EH (cell line): ENCODE results near the gene MITF.

Source experiments
- DNase-seq: peaks from one replicate; pipeline ENCODE4 v3.0.0-alpha.2; 2015; ENCODE audit warnings: low read depth

MITF gene

DNA sequence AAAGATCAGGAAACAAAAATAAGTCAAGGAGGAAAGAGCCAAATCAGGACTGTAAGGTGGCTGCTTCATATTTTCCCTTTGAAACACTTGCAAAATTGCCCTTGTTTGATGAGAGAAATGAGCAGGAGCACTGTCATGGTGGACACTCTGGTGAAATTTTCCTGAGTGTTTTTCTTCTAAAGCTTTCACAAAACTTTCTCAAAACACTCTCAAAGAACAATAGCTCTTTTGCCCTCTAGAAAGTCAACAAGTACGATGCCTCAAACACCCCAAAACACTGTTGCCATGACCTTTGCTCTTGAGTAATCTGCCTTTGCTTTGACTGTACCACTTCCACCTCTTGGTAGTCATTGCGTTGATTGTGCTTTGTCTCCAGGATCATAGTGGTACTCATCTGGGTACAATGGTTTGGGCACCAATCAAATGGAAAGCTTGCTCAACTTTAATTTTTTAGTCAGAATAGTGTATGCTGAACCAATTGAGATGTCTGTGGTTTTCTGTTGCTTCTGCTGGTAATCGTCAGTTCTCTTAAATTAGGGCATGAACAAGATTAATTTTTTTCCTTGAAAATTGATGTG lies 13.2 kb upstream of the MITF start:
- DNase-seq, result no peak

DNA sequence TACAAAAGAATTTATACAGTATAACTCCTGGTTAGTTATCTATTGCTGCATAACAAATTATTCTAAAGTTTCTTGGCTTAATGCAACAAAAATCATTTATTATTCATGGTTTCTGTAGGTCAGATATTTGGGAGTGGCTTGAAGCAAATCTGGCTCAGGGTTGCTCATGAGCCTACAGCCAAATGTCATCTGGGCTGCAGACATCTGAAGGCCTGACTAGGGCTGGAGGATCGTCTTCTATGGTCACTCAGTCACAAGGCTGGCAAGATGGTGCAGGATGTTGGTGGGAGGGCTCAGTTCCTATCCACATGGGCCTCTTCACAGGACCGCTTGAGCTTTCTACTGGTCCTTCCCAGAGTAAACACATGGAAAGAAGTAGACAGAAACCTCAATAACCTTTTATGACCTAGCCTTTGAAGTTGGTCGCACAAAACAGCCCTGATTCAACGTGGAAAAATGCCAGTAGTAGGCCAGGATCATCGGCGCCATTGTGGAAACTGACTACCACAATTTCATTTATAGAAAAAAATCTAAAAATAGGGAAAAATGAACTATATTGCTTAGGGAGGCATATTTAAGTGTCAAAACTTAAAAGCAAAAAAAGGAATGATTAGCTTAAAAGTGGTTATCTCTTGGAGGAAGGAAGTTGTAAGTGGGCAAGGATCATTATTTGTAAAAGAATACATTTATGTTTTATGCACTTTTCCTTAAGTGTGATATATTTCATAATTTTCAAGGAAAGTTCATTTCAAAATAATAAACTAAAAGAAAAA lies 9.9 kb upstream of the MITF start:
- DNase-seq, result no peak

DNA sequence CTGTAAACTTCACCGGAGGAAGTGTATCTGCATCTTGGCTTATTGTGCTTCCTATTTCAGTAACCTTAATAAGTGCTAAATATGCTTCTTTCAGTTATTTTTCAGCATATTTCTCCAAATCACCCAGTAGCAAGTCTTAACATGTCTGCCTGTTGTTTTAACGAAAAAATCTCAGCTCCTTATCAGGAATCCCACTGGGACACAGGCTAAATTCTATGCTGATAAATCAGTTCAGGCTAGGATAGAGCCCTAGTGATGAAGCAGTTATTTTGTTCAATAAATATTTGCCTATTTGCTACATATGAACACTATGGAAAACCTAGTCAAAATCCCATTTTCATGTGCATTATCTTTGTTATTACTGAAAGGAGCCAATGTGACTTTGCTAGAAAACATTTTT lies 8.2 kb upstream of the MITF start:
- no peak for DNase-seq

DNA sequence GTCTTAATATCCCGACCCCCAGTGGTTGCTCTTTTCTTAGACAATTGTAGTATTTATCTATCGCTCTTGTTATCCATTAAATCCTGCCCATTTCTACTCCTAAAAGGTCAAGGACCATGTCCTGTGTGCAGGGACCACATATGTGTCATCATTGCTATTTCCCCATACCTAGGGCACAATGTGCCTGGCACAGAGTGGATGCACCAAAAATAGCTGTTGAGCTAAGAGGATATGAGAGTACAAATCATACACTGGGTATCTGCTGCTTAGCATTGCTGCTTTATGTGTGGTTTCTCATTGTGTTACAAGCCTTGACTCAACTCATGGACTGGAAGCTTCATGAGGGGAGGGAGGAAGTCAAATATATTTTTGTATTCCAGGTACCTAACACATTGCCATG lies 3.4 kb upstream of the MITF start:
- DNase-seq, result no peak

DNA sequence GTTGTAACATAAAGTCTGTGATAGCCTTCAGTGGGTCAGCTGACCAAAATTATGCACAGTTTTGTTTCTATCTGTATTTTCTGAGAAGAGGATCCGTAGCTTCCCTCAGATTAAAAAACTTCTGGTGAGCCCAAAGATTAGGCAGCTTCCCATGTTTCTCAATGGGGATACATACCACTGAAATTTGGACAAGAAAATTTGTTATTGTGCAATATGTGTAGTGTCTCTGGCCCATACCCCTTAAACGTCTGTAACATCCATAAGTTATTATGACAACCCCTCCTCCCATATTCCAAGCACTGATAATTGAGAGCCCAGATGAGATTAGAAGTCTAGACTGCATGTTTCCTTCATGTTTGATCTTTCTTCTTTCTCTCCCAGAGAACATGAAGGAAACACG lies 1.9 kb upstream of the MITF start:
- DNase-seq, result no peak

DNA sequence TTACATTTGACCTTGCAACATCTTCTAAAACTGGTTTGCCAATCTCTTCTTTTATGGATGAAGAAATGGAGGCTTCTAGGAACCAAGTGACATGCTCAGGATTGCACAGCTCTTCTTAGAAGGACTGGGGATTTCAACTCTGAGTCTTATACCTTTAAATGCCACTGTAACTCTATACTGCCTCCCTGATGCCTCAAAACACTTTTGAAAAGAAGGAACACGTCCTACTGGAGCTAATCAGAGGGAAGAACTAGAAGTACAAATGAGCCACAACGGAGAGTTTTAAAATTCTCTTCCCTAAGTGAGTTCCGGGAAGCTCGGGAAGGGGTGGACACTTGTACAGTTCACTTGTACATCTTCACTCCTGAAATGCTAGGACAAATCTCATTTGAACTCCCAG lies 949 bp upstream of the MITF start:
- DNase-seq, result peak; percentile 43

DNA sequence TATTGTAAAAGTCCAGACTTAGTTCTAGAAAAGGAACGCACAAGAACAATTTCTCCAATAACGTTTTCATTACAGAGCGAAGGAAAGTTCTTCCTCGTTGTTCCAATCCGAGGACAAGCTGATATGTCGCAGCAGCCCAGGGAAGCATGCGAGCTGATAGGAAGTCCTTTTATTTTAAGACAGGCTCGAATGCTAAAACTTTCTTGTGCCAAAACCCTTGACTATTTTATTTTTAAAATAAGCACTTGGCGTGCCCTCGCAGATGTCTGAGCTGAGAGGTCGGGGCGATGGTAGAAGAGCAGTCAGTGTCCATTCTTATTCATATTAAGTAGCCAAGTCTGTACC lies 433 bp upstream of the MITF start:
- no peak for DNase-seq

DNA sequence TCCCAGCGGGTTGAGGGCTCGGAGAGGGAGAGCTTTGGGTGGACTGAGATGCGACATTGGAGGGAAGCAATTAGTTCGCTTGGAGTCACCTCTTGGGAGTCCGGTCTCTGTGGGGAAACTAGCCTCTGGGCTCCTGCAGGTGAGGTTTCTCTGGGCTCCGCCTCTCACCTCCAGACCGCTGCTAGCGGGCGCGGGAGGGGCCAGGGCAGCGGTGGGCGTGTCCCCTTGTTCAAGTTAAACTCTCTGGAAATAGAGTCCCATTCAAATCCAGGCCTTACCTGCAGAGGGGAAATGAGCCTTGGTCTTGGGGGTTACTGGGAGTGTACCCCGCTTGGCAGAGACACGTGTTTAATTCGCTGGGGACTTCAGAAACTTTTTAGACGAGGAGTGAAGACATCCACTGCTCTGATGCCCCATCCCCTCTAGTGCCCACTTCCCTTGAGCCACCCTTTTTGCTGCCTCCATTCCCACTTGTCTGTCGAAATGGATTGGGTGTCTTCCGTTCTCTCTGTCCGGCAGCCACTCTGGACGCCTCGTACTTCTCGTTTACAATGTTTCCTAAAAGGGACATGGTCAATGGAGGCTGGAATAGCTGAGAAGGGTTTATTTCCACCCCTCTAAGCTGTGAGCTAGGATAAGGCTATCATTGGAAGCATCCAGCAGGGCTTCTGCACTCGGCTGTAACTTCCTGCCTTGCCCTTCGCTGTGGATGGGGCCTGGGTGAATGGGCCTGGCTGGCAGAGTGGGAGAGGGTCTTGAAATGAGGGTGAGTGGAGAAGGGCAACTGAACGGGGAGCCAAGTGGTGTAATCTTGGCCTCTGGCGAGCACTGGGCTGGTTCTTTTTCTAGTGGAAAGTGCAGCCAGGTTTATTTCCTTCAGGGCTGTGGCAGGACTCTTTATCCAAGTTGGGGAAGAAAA lies 1.1 kb downstream of the MITF start:
- no peak for DNase-seq

DNA sequence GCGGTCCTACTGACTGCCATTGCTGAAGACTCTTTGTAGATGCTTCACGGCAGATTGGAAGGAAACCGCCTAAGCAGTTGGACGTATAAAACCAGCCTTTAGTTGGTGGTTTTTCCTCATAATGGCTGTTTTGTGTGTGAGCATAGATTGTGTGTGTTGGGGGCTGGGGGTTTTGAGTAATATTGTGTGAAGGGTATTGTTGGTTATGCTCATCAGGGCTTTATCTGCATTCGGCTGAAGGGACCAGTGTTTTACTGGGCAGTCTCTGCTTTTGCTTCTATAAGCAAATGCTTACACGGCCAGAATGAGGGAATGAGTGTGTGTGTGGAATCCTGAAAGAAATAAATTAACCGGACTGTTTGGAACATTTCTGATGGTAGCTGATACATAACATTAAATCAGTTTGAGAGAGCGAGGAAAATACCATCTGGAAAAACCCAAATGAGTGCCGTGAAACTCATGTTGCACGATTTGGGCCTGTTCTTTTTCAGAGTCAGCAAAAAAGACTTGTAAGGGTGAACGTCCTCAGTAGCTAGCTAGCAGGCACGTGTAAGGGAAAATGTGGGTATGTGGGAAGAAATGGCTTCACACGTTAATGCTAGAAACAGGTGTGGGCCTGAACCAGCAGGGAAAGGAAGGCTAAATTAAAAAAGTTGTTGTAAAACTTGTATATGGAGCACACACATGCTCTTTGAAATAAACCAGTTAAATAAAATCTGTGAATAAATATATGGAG lies 1.9 kb downstream of the MITF start:
- no peak for DNase-seq

DNA sequence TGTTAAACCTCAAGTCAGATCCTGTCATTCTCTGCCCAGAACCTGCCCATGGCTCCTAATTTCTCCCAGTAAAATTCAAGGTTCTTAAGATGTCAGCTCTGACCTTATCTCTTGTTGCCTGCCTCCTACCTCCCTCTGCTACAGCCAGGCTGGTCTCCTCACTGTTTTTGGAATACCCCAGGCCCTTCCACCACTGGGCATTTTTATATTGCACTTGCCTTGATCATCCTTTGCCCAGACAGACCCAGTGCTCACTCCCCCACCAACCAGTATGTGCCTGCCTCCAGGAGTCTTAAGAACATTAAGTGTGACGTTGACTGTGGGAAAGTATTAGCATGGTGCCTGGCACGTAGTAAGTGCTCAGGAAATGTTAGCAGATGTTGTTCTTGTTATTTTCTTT lies 3.1 kb downstream of the MITF start:
- no peak for DNase-seq

DNA sequence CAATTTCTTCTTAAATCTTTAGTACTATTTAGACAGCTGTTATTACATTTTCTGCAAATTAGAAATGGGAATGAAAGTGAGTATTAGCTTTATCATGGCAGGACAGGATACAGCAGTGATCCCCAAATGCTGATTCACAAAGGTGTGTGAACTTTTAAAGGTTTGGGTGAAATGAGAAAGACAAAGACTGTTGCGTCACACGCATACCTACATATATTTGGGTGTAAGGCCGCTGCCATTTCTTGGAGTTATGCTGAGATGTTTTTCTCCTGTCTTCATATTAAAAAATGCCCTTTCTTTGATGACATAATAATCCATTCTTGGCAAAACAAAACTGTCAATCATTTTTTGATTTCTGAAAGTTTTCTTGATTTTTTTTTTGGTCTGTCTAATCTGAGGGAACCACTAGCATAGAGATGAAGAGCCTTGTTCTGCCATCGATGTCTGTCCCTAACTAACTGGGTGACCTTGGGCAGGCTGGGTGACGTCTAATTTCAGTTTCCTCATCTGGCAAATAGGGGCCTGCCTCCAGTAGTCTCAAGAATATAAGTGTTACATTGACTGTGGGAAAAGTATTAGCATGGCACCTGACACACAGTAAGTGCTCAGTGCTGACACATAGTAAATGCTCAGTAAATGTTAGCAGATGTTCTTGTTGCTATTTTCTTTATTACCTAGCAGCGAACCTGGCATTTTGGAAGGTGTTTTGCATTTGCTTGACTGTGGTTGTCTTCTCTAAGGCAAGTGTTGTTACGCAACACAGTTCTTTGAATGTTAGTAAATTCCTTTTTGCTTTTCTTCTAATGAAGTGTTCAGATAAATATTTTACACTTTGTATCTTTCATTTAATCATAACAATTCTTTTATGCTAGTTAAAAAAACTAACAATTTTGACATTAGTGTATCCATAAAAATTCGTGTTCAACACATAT lies 5.0 kb downstream of the MITF start:
- no peak for DNase-seq

DNA sequence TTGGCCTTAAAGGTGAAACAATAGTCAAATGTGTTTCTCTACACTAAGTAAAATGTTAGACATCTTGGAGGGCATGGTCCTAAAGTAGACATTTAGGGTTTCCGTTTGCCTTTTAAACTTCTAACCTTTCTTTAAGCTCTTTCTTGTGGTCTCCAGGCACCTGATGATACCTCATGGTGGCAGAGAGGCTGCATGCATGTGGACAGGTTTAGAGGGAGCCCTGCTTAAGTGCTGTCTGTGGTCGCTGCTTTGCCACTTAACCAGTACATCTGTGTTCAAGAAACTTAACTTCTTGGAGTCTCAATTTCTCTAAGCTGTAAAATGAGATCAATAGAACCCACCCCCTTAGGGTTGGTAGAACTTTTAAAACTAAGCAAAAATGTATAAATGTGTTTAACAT lies 6.2 kb downstream of the MITF start:
- DNase-seq, result no peak

DNA sequence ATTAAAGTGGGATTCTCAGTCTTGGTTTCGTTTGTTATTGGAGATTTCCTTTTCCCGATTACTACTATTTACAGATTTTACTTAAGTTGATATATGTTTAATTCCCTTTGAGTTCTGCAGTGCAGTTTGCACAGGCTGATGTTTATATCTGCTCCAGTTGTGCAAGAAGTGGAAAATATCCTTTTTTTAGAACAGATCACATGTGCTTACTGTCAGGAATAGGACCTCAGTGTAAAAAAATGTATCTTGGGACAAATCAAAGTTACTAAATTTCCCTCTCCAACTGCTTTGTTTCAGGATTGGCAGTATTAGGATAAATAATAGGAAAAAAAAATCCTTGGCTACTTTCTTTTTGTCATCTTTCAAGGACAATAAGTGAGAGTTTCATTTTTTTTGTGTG lies 6.9 kb downstream of the MITF start:
- peak; percentile 51 for DNase-seq

DNA sequence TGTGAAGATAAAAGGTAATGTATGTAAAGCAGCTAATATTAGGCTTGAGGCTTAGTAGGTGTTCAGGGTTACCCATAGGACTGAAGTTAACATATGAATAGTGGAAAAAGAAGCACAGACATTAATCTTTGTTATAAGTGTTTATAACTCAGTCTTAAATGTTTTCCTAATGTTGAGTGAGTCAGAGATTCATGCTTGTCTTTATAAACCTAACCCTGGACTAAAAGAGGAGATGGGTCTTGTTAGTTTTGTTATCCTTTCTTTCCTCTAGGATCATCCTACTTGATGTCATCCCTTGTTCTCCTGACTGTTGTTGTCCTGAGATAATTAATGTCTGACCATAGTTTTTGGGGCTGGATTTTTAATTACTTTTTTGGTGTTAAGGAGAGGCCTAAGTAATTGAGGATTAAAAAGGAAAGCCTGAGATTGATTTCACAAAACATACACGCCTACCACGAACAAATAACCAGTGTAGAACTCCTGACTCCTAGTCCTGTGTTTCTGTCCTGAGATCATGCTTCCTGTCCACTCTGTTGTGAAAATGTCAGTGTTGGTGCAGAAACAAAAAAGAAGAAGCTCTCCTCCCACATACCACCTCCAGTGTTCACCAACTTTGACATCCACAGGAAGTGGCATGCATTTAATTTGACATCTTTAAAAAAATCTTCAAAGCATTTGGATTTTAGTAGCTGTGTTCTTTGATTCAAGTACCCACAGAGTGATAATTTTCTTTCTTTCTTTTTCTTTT lies 8.4 kb downstream of the MITF start:
- DNase-seq, result peak; percentile 85

DNA sequence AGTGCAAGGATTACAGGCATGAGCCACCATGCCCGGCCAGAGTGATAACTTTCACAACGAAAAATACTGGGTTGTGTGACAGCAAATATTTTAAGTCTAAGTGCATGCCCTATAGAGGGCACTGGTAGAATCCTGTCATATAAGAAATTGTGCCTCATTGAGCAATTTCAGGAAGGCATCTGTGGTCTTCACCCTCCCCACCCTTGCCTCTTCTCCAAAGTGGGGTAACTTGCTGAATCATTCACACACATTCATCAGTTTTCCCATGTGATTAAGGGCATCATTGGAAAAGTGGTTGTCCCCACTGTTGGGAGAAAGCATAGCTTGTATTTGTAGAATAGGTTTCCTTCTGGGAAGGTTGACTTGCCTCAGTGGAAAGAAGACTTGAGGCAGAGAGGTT lies 9.2 kb downstream of the MITF start:
- DNase-seq, result no peak

DNA sequence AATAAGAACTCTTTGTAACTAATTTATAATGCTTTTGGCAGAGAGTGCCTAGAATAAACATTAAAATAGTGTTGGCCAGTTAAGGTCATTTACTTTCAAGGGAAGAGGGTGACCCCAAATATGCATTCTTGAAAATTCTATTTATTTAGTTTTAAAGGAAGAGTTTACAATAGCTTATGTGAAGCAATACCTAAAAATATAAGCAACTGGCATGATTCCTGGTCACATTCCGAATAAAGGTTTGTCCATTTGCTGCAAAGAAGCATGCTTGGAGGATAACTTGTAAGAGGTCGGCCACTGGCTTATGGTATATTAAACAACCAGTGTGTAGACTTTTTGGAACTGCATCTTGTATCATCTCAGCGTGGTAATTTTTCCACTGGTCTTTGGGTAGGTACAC lies 10.2 kb downstream of the MITF start:
- peak; percentile 60 for DNase-seq

DNA sequence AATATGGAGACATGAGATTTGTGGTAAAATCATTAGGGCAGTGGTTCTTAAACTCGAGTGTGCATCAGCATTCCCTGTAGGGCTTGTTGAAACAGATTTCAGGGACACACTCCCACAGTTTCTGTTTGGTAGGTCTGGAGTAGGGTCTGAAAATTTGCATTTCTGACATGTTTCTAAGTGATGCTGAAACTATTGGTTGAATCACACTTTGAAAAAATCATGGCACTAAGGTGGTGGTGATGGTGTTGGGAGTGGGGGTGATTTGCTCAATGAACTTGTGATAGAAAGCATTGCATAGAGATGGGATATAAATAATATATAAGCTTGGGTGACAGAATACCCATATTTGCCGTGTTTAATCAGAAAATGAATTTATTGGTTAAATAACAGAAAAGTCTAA lies 11.3 kb downstream of the MITF start:
- DNase-seq, result no peak

DNA sequence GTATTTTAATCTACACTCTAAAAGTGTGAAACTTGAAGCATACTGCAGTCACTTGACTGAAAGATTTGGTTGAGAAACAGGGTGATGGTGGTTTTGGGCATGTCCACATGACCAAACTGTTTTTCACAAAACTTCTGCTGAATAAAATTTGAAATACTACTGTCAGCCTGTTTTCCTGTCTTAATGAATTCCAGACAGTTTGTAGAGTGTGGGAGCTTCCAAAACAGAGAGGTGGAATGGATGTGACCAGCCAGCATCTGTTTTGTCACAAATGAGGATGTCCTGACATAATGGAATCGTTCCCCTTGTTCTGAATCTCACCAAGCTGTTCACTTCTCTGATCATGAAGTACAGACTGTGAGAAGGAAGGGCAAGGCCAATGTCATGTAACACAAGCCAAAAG lies 11.8 kb downstream of the MITF start:
- peak; percentile 33 for DNase-seq

DNA sequence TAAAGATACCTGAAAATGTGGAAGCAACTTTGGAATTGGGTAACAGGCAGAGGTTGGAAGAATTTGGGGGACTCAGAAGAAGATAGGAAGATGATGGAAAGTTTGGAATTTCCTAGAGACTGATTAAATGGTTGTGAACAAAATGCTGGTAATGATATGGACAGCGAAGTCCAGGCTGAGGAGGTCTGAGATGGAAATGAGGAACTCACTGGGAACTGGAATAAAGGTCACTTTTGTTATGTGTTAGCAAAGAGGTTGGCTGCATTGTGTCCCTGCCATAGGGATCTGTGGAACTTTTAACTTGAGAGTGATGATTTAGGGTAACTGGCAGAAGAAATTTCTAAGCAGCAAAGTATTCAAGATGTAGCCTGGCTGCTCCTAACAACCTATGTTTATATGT lies 13.0 kb downstream of the MITF start:
- DNase-seq, result no peak

DNA sequence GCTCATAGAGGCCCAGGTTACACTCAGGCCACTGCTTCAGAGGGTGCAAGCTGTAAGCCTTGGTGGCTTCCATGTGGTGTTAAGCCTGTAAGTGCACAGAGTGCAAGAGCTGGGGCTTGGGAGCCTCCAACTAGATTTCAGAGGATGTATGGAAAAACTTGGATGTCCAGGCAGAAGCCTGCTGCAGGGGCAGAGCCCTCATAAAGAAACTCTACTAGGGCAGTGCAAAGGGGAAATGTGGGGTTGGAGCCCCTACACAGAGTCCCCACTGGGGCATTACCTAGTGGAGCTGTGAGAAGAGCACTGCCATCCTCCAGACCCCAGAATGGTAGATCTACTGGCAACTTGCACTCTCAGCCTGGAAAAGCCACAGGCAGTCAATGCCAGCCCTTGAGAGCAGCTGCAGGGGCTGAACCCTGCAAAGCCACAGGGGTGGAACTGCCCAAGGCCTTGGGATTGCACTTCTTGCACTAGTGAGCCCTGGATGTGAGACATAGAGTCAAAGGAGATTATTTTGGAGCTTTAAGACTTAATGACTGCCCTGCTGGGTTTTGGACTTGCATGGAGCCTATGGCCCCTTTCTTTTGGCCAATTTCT lies 14.0 kb downstream of the MITF start:
- DNase-seq, result no peak
